ENCODE measurements around the gene CD69. TPM values are rescaled to one million over a fixed set of nuclear protein-coding genes. Genes with fewer than 3 reads are reported as not detected.

Gene CD69
- total RNA-seq, 1 experiment from 2014 or later = 0.98 TPM

DNA sequence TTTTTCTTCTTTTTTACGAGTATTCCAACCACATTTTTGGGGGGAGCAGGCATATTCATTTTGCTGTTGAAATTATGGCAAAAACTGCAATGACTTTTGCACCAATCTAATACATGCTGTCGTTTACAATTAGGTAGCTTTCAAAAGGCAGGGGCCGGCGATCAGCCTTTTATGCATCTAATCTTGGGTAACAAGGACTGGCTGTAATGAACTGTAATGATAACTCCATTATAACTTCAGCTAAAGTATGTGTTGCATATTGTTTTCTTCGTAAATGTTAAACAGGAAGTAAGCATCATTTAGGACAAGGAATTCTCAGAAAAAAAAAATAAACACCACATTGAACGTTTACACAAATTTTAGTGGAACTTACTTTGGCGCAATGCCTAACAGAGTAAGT, 36.3 kb upstream of the CD69 start:
- TF ChIP-seq SIN3A (IDR thresholded peaks at IDR 0.05; ENCODE audit: borderline replicate concordance, insufficient read depth, low read depth, low read length) (no peak), REST (IDR thresholded peaks at IDR 0.05; ENCODE audit: insufficient read depth in 1 of 2, low read depth in 2 of 2, low read length in 1 of 2) (no peak), TCF7L2 (IDR thresholded peaks at IDR 0.05; ENCODE audit: low read depth, low read length) (no peak), POLR2AphosphoS5 (IDR thresholded peaks at IDR 0.05; ENCODE audit: low read depth, low read length) (no peak)
- TF ChIP-seq, protein P1, sequence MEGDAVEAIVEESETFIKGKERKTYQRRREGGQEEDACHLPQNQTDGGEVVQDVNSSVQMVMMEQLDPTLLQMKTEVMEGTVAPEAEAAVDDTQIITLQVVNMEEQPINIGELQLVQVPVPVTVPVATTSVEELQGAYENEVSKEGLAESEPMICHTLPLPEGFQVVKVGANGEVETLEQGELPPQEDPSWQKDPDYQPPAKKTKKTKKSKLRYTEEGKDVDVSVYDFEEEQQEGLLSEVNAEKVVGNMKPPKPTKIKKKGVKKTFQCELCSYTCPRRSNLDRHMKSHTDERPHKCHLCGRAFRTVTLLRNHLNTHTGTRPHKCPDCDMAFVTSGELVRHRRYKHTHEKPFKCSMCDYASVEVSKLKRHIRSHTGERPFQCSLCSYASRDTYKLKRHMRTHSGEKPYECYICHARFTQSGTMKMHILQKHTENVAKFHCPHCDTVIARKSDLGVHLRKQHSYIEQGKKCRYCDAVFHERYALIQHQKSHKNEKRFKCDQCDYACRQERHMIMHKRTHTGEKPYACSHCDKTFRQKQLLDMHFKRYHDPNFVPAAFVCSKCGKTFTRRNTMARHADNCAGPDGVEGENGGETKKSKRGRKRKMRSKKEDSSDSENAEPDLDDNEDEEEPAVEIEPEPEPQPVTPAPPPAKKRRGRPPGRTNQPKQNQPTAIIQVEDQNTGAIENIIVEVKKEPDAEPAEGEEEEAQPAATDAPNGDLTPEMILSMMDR (IDR thresholded peaks at IDR 0.05) = no peak
- in situ Hi-C loops (cut with HindIII; ENCODE audit: low pct_unique_long_range_greater_than_20kb, low sequenced_read_pairs) = no loop called here
- no peak for DNase-seq (ENCODE audit: low read depth, low spot score)
- no peak overlapping the region for H3K4me3 ChIP-seq (ENCODE audit: low read depth in 2 of 2, low read length in 2 of 2)
- no peak overlapping the region for H3K27ac ChIP-seq (ENCODE audit: low read length)
- ChIA-PET POLR2A (interaction anchor here (0.6 kb wide), 1 partner anchor 104 kb away, joined by 6 read pairs; no protein-coding TSS in a partner anchor), CTCF (interaction anchor here (0.6 to 1.3 kb wide), 3 partner anchors 30 to 48 kb away, joined by 3 to 7 read pairs (median 5); partner anchors contain the start of gene KLRF1)
- H3K36me3 ChIP-seq (ENCODE audit: control insufficient read depth, insufficient read depth, low read length) = no peaks in the 10 kb centered on the region
- intact Hi-C loops (cut with micrococcal nuclease; ENCODE audit: unreplicated experiment) = no loop called here
- H3K27me3 ChIP-seq (ENCODE audit: control insufficient read depth, insufficient read depth, low read length) = no peaks in the 10 kb centered on the region
- ATAC-seq = no peak
- H3K9me3 ChIP-seq (ENCODE audit: control insufficient read depth, insufficient read depth, low read depth, low read length) = no peaks in the 10 kb centered on the region
- BruUV-seq (replicated peaks) = no TSS peak
- H3K4me1 ChIP-seq (ENCODE audit: control insufficient read depth, insufficient read depth, low read length) = no peaks in the 10 kb centered on the region; the same call in 1 of the 2 replicates

- Histone ChIP-seq H3K4me3 (ENCODE audit: low read depth in 2 of 2, low read length in 2 of 2) (no peak overlapping the region), H3K27ac (ENCODE audit: low read length) (no peak overlapping the region), H3K9me3 (ENCODE audit: control insufficient read depth, insufficient read depth, low read depth, low read length) (no peaks in the 10 kb centered on the region), H3K4me1 (ENCODE audit: control insufficient read depth, insufficient read depth, low read length) (no peaks in the 10 kb centered on the region; the same call in 1 of the 2 replicates), H3K36me3 (ENCODE audit: control insufficient read depth, insufficient read depth, low read length) (no peaks in the 10 kb centered on the region), H3K27me3 (ENCODE audit: control insufficient read depth, insufficient read depth, low read length) (no peaks in the 10 kb centered on the region)
- ChIA-PET POLR2A (no interaction called here), CTCF (interaction anchor here (0.6 to 1.3 kb wide), 2 partner anchors 31 to 46 kb away, joined by 3 to 7 read pairs; partner anchors contain the start of gene KLRF1)
- no peak for DNase-seq (ENCODE audit: low read depth, low spot score)
- in situ Hi-C loops (cut with HindIII; ENCODE audit: low pct_unique_long_range_greater_than_20kb, low sequenced_read_pairs) (no loop called here), intact Hi-C loops (cut with micrococcal nuclease; ENCODE audit: unreplicated experiment) (no loop called here)
- no peak for TF ChIP-seq POLR2AphosphoS5 (IDR thresholded peaks at IDR 0.05; ENCODE audit: low read depth, low read length)
- TF ChIP-seq TCF7L2 (IDR thresholded peaks at IDR 0.05; ENCODE audit: low read depth, low read length) = no peak
- TF ChIP-seq REST (IDR thresholded peaks at IDR 0.05; ENCODE audit: insufficient read depth in 1 of 2, low read depth in 2 of 2, low read length in 1 of 2) = no peak
- TF ChIP-seq, protein P1 (IDR thresholded peaks at IDR 0.05) = no peak
- no peak for TF ChIP-seq SIN3A (IDR thresholded peaks at IDR 0.05; ENCODE audit: borderline replicate concordance, insufficient read depth, low read depth, low read length)
- BruUV-seq (replicated peaks) = no TSS peak
- no peak for ATAC-seq
Measured at GRCh38 chr12:9796346-9796745, 35.6 kb upstream of the CD69 start.
